Subcutaneous adipose tissue (tissue), 4 donors: ENCODE results near the gene SYNDIG1. TPM values are rescaled to one million over a fixed set of nuclear protein-coding genes. Genes with fewer than 3 reads are reported as not detected.

ENCODE experiments used
- total RNA-seq, 4 donors: library from RNA; depleted of rRNA; stranded (reverse); fragments of >200 nt; gene quantifications; one replicate each; pipeline ENCODE4 v1.1.0, GENCODE V29; 2016
- TF ChIP-seq, protein P1 (sequence below): fragments of 450-650 bp; IDR thresholded peaks from one replicate; pipeline ENCODE4 v1.5.1; 2016; ENCODE audit warnings: low read depth, mild to moderate bottlenecking, control low read depth, antibody characterized with exemption, moderate library complexity

The SYNDIG1 gene
- total RNA-seq, 4 donors from 2014 or later = 0.17 to 1.5 TPM; not detected in 2

DNA sequence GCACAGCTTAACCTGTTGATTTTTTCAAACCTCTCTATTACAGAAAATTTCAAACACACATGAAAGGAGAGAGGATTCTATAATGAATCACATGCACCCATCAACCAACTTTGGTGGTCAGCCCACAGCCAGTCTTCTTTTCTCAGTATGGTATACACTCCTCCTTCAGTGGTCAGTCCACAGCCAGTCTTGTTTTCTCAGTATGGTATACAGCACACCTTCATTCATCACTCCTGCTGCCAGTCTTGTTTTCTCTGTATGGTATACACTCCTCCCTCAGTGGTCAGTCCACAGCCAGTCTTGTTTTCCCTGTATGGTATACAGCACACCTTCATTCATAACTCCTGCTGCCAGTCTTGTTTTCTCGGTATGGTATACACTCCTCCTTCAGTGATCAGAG, 67.8 kb downstream of the SYNDIG1 start:
- TF ChIP-seq, protein P1, sequence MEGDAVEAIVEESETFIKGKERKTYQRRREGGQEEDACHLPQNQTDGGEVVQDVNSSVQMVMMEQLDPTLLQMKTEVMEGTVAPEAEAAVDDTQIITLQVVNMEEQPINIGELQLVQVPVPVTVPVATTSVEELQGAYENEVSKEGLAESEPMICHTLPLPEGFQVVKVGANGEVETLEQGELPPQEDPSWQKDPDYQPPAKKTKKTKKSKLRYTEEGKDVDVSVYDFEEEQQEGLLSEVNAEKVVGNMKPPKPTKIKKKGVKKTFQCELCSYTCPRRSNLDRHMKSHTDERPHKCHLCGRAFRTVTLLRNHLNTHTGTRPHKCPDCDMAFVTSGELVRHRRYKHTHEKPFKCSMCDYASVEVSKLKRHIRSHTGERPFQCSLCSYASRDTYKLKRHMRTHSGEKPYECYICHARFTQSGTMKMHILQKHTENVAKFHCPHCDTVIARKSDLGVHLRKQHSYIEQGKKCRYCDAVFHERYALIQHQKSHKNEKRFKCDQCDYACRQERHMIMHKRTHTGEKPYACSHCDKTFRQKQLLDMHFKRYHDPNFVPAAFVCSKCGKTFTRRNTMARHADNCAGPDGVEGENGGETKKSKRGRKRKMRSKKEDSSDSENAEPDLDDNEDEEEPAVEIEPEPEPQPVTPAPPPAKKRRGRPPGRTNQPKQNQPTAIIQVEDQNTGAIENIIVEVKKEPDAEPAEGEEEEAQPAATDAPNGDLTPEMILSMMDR = no peak

DNA sequence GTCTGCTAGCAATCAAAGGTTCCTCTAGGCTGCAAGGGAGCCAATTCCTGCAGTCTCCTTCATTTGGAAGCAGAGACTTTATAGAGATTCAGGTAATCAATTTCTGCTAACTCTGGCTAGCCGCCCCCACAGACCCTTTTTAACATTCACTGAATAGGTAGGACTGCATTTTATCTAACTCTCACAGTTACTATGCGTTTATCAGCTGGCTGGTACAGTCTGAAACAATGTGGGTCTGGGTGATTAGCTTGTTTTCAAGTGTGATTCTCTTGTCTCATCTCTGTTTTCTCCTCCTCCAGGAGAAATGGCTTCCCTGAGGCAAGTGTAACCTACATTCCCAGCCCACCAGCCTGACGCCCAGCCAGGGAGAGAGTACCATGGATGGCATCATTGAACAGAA, 73.3 kb downstream of the SYNDIG1 start:
- TF ChIP-seq, protein P1 = no peak

DNA sequence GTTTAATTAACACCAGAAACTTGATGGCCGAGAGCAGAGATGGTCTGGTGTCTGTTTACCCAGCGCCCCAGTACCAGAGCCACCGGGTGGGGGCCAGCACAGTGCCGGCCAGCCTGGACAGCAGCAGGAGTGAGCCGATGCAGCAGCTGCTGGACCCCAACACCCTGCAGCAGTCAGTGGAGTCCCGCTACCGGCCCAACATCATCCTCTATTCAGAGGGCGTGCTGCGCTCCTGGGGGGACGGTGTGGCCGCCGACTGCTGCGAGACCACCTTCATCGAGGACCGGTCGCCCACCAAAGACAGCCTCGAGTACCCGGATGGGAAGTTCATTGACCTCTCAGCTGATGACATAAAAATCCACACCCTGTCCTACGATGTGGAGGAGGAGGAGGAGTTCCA, 73.7 kb downstream of the SYNDIG1 start:
- TF ChIP-seq, protein P1 = no peak

DNA sequence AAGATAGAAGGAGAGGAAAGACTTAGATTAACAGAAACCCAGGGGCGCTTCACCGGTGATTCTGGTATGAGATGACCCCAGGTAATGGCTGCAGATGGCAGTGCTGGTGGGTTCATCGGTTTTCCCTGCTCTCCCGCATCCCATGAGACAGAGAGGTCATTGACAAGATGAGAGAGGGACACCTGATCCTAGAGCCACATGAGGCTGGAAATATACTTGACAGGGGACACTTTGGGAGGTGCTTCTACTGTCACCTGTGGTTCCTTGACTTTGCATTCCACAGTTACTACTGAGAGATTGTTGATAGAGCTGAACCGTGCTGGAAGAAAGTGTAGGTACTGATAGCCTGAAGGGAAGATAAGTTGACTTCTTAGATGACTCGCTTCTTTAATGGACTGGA, 74.3 kb downstream of the SYNDIG1 start:
- TF ChIP-seq, protein P1 = no peak

DNA sequence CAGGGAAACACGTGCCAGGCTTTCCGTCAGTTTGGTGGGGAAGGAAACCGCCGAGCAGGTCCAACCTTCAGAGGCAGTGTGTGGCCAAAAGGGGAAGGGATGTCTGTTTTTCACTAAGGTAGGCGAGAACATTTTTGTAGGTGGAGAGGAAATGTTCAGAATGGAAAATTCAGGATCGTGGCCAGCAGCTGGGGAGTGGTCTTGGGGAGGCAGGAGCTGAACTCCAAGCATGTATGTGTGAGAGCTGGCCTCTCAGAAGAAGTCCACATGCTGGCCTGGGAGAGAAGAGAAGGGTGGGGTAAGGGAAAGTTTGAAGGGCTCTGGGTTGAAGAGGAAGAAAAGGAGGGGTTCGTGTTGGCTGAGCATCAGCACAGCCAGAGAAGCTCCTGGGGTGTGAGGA, 74.9 kb downstream of the SYNDIG1 start:
- TF ChIP-seq, protein P1 = no peak

DNA sequence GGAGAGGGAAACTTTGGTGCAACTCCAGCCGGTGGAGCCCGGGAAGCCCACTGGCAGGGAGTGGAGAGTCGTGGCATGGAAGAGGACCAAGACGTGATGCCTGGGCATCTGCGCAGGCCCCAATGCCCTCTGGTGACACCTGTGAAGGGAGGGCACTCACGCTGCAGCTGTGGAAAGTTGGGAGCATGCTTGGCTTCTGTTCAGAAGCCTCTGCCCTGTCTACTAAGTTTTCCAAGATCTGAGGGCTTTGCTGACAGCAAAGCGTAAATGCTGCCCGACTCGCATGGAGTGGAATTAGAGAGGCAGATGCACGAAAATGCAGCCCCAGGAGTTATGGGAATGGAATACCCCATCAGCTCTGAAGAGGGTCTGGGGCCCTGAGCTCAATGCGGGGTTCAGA, 75.7 kb downstream of the SYNDIG1 start:
- TF ChIP-seq, protein P1 = no peak

DNA sequence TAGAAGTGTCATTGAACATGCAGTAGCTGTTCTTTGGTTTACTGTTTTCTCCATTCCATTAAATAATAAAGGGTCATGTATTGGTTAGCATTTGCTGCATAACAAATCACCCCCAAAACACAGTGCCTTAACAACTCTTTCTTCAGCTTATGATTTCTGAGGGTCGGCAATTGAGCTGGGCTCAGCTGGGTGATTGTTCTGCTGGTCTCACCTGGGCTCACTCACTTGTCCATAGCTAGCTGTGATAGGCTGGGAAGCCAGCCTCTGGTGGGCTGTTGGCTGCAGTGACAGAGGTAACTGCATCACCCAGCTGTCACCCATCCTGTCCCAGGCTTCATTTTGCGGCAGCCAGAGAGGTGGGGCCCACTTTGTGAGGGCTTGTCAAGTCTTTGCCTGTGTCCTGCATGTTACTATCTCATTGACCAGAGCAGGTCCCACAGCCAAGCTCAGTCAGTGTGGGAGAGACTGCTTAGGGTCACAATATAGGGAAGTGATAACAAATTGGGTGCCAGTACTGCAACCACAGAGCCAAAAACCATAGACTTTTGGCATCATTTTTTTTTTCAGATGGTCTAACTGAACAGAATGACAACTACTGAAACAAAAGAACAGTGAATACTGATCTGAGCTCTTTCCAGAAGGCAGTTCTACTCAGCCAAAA, 76.9 kb downstream of the SYNDIG1 start:
- TF ChIP-seq, protein P1 = no peak
